ENCODE results near the gene SEMA4G. TPM values are rescaled to one million over a fixed set of nuclear protein-coding genes. Genes with fewer than 3 reads are reported as not detected.

Gene SEMA4G
- total RNA-seq, 1 donor from 2014 or later: 0.26 TPM

DNA sequence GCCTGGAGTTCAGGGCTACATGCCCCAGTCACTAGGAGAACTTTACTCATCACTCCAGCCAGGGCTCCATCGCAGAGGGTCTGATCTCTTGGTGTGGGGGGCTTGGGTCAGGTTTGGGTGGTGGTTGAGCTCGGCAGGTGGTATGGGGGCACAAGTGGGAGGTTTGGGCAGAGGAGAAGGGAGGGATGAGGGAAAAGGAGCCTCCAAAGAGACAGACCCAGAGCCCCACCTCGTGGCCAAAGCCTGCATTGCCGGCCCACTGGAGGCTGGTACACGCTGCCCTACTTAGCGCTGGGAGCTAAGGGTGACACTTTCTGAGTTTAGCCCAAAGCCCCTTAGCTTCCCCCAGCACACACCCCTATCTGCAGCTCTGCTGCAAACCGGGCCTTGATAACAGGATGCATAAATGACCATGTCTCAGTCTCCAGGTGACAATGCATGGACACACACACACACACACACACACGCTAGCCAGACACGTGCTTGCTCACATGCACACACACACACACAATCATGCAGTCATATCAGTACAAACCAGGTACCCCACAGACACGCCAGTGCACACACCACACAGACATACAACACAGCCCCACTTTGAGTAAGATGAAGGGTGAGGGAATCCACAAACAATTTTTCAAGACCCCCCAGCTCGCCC is 45.1 kb downstream of the SEMA4G start:
- FAIRE-seq: peak; percentile 7
- Histone ChIP-seq H3K36me3 (ENCODE audit: control insufficient read depth, insufficient read depth, low read length) (no peaks in the 10 kb centered on the region), H3K27me3 (ENCODE audit: control insufficient read depth, insufficient read depth, low read length) (peaks cover 6% of the 10 kb centered on the region), H3K4me3 (ENCODE audit: low read depth, low read length) (no peak overlapping the region)
- DNase-seq (ENCODE audit: low read depth): peak; percentile 52
- TF ChIP-seq, protein P1, sequence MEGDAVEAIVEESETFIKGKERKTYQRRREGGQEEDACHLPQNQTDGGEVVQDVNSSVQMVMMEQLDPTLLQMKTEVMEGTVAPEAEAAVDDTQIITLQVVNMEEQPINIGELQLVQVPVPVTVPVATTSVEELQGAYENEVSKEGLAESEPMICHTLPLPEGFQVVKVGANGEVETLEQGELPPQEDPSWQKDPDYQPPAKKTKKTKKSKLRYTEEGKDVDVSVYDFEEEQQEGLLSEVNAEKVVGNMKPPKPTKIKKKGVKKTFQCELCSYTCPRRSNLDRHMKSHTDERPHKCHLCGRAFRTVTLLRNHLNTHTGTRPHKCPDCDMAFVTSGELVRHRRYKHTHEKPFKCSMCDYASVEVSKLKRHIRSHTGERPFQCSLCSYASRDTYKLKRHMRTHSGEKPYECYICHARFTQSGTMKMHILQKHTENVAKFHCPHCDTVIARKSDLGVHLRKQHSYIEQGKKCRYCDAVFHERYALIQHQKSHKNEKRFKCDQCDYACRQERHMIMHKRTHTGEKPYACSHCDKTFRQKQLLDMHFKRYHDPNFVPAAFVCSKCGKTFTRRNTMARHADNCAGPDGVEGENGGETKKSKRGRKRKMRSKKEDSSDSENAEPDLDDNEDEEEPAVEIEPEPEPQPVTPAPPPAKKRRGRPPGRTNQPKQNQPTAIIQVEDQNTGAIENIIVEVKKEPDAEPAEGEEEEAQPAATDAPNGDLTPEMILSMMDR (IDR thresholded peaks at IDR 0.05; ENCODE audit: insufficient read depth, low read length, severe bottlenecking): peak; percentile 99

DNA sequence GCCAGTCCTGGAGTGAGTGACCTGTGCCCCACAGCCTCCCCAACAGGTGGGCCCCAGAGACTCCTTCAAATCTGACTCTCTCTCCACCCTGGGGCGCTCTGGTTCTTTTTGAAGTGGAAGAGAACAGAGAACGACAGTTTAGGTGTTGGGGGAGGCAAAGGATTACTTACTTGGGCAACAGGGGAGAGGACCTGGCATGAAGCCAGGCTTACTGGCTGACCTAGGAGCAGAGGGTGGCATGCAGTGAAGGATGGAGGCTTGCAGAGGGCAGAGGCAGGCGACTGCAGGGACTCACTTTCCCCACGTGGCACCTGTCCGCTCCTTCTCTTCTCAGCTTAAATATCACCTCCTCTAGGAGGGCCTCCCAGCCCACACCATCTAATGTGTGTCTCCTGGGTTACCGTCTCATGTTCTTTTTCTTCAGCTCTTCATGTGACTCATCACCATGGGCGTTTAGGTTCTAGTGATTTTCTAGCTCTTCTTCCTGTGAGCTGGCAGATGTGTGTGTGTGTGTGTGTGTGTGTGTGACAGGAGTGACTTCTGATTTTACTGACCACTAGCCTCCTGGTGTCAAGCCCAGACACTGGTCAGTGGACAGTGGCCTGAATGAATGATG is 45.8 kb downstream of the SEMA4G start:
- Histone ChIP-seq H3K27me3 (ENCODE audit: control insufficient read depth, insufficient read depth, low read length) (peaks cover 6% of the 10 kb centered on the region), H3K4me3 (ENCODE audit: low read depth, low read length) (no peak overlapping the region), H3K36me3 (ENCODE audit: control insufficient read depth, insufficient read depth, low read length) (no peaks in the 10 kb centered on the region)
- FAIRE-seq: no peak
- DNase-seq (ENCODE audit: low read depth): peak; percentile 85
- TF ChIP-seq, protein P1 (IDR thresholded peaks at IDR 0.05; ENCODE audit: insufficient read depth, low read length, severe bottlenecking): no peak

DNA sequence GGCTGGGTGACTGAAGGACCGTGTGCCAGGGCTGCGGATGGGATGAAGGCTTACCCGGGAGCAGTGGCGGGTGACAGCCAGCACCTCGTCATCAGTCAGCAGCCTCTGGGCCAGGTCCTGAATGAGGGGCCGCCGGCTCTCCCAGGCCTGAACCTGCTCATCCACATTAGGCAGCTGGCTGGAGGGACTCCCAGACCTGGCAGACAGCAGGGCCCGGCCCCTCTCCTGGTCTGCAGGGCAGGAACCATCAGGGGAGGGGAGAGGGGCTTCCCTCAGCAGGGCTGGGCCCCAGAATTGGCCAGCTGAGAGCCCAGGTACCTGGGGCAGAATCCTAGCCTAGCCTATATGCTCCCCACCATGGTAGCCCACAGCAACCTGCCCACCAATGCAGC is 46.3 kb downstream of the SEMA4G start:
- H3K27me3 ChIP-seq (ENCODE audit: control insufficient read depth, insufficient read depth, low read length): peaks cover 6% of the 10 kb centered on the region
- FAIRE-seq (no peak), DNase-seq (ENCODE audit: low read depth) (no peak)
- no peaks in the 10 kb centered on the region for H3K36me3 ChIP-seq (ENCODE audit: control insufficient read depth, insufficient read depth, low read length)
- no peak overlapping the region for H3K4me3 ChIP-seq (ENCODE audit: low read depth, low read length)
- TF ChIP-seq, protein P1 (IDR thresholded peaks at IDR 0.05; ENCODE audit: insufficient read depth, low read length, severe bottlenecking): no peak

DNA sequence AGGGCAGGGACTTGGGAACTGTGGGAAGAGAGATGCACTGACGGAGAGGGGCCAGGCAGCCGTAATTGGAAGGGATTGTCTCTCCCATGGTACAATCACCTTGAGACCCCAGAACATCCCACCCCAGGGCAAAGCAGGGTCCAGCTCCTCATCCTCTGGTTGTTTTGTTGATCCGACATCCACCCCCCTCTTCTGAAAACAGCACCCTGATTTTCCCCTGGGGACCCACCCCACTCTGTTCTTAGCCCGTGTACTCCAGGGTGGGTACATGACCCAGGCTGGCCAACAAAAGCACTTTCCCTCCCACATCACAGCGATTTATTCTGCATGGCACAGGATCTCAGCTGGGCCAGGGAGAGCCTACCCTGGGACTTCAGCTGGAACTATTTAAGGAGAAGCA is 47.5 kb downstream of the SEMA4G start:
- DNase-seq (ENCODE audit: low read depth) (no peak), FAIRE-seq (no peak)
- TF ChIP-seq, protein P1 (IDR thresholded peaks at IDR 0.05; ENCODE audit: insufficient read depth, low read length, severe bottlenecking): no peak
- H3K4me3 ChIP-seq (ENCODE audit: low read depth, low read length): no peak overlapping the region
- H3K27me3 ChIP-seq (ENCODE audit: control insufficient read depth, insufficient read depth, low read length): peaks cover 6% of the 10 kb centered on the region
- no peaks in the 10 kb centered on the region for H3K36me3 ChIP-seq (ENCODE audit: control insufficient read depth, insufficient read depth, low read length)

DNA sequence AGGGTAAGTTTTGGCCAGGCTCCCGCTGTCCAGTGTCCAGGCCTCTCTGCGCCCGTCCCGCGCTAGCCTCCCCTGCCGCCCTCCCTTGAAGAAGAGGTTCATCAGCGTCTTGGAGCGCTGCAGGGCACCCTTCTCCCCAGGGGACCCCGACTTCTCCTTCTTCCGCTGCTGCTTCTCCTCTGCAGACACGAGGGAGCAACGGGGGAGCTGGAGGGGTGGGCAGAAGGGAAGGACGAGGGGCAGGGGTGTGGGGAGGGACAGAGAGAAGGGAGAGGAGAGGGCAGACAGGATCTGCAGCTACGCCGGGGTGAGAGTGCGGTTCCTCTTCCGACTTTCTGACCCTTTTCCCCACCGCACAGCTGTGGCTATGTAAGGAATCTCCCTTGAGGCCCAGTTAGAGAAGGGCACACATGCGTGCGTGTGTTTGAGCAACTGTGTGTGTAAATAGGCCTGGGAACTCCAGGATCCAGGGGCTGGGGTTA is 48.9 kb downstream of the SEMA4G start:
- Histone ChIP-seq H3K4me3 (ENCODE audit: low read depth, low read length) (no peak overlapping the region), H3K27me3 (ENCODE audit: control insufficient read depth, insufficient read depth, low read length) (peaks cover 6% of the 10 kb centered on the region), H3K36me3 (ENCODE audit: control insufficient read depth, insufficient read depth, low read length) (no peaks in the 10 kb centered on the region)
- TF ChIP-seq, protein P1 (IDR thresholded peaks at IDR 0.05; ENCODE audit: insufficient read depth, low read length, severe bottlenecking): no peak
- FAIRE-seq (no peak), DNase-seq (ENCODE audit: low read depth) (no peak)

All from bronchial epithelial cell (primary cell).